Uterus (tissue), 2 donors: ENCODE measurements around the gene ADAMTSL5.

Experiments used
- POLR2A ChIP-seq, 2 donors: fragments of 450-650 bp; IDR thresholded peaks; one replicate each; pipeline ENCODE4 v1.6.1; 2016; ENCODE audit warnings: antibody characterized with exemption in 2 of 2, mild to moderate bottlenecking in 1 of 2, moderate library complexity in 1 of 2
- TF ChIP-seq, protein P1 (sequence below), 4 experiments: fragments of 200-600 bp in 2 of 4; fragments of 450-650 bp in 2 of 4; sonication (generic) in 2 of 4; IDR thresholded peaks; one replicate each; pipeline ENCODE4 v1.5.1; 2016 to 2019; ENCODE audit warnings: antibody characterized with exemption in 4 of 4, mild to moderate bottlenecking in 2 of 4, moderate library complexity in 1 of 4

DNA sequence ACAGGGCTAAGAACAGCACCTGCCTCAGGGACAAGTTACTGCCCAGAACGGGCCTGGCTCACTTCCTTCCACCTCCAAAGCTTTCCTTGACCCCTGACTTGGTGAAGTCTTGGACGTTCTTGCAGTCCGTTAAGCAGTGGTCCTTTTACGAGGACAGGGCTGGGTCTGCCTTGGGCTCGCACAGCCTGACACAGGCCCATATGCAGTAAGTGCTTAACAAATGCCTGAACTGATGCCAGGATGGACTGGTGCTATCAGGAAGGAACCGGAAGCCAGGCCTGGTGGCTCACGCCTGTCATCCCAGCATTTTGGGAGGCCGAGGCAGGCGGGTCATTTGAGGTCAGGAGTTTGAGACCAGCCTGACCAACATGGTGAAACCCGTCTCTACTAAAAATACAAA lies 9.2 kb upstream of the ADAMTSL5 start:
- TF ChIP-seq, protein P1, sequence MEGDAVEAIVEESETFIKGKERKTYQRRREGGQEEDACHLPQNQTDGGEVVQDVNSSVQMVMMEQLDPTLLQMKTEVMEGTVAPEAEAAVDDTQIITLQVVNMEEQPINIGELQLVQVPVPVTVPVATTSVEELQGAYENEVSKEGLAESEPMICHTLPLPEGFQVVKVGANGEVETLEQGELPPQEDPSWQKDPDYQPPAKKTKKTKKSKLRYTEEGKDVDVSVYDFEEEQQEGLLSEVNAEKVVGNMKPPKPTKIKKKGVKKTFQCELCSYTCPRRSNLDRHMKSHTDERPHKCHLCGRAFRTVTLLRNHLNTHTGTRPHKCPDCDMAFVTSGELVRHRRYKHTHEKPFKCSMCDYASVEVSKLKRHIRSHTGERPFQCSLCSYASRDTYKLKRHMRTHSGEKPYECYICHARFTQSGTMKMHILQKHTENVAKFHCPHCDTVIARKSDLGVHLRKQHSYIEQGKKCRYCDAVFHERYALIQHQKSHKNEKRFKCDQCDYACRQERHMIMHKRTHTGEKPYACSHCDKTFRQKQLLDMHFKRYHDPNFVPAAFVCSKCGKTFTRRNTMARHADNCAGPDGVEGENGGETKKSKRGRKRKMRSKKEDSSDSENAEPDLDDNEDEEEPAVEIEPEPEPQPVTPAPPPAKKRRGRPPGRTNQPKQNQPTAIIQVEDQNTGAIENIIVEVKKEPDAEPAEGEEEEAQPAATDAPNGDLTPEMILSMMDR (IDR thresholded peaks at IDR 0.05), result no peak
- no peak for TF ChIP-seq POLR2A (IDR thresholded peaks at IDR 0.05)
